Myocyte (in vitro differentiated cells): ENCODE measurements around the gene MLST8. TPM values are rescaled to one million over a fixed set of nuclear protein-coding genes. Genes with fewer than 3 reads are reported as not detected.
"Not testable (repeated sequence)": the region's sequence is repeated elsewhere in the genome, so short reads cannot be mapped to it uniquely, and the experiment has no call there.

Experiments
- DNase-seq: peaks from one replicate; pipeline ENCODE4 v3.0.0-alpha.2; 2012; ENCODE audit warnings: low read depth
- total RNA-seq: library from RNA; depleted of rRNA; stranded (reverse); fragments of >200 nt; gene quantifications from 2 replicates; pipeline ENCODE4 v1.2.3, GENCODE V29; 2014

The MLST8 gene
- total RNA-seq, 1 donor from 2014 or later, result 46.9 TPM

- DNase-seq, result no peak
These were observed 39.9 kb downstream of the MLST8 start for GRCh38 chr16:2244926-2245795.

DNA sequence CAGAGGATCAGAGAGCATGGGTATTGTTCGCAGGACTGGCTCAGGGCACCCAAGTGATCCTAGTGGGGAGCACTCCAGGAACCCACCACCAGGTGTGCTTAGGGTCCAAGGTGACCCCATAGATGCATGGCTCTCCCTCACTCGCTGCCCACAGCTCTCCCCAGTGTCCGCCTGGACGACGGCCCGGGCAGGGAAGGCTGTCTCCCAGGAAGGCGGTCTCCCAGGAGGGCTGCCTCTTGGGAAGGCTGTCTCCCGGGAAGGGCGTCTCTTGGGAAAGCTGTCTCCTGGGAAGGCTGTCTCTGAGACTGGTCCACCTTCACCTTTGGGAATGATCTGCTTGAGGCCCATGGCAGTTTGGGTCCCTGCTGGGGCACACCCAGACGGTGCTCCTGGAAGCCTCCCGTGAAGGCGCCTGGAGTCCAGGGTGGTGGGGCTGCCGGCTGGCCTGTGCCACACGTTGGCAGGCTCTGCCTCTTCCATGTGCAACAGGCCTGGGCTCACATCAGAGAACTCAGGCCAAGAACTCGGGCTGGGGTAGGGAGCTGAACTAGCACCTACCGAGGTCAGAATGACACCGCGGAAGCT, 41.1 kb downstream of the MLST8 start:
- no peak for DNase-seq

DNA sequence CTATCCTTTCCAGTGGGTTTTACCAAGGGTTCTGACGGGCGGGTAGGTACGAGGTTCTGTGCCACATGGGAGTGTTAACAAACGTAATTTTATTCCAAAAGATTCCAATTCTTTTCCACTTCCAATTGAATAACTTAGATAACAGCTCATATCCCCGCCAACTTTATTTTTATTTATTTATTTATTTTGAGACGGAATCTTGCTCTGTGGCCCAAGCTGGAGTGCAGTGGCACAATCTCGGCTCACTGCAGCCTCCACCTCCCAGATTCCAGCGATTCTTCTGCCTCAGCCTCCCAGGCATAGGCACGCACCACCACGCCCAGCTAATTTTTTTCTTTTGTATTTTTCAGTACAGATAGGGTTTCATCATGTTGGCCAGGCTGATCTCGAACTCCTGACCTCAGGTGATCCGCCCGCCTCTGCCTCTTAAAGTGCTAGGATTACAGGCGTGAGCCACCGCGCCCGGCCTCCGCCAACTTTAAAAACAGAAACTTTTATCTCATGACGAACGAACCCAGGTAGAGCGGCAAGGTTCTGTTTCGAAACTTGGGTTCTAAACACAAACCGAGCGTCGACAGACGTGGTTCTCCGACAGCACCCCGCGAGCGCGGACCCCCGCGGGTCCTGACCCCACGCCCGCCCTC, 45.5 kb downstream of the MLST8 start:
- DNase-seq, result no peak

GRCh38 chr16:2251296-2252111, 46.2 kb downstream of the MLST8 start, which contains the start of gene ECI1:
ECI1 (minus strand) TSS chr16:2251587; CDS start chr16:2251566, 21 bp downstream.
- peak; percentile 95 for DNase-seq

DNA sequence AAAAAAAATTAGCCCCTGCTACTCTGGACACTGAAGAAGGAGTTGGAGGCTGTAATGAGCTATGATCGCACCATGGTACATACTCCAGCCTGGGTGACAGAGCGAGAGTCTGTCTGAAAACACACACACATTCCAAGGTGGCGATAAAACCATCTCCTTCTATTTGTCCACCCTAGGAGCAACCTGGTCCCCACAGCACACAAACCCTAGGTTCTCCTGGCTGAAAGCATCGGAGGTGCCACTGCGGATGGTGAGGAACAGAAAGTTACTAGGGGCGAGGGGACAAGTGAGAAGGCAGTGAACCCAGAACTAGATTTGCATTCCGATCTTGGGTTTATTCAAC, 47.5 kb downstream of the MLST8 start:
- DNase-seq, result no peak

GRCh38 chr16:2253293-2253692, 48.0 kb downstream of the MLST8 start:
- DNase-seq, result no peak

- no peak for DNase-seq
These were observed 51.4 kb downstream of the MLST8 start for GRCh38 chr16:2256531-2257140.

- no peak for DNase-seq
These were observed 52.5 kb downstream of the MLST8 start for GRCh38 chr16:2257726-2258125.

DNA sequence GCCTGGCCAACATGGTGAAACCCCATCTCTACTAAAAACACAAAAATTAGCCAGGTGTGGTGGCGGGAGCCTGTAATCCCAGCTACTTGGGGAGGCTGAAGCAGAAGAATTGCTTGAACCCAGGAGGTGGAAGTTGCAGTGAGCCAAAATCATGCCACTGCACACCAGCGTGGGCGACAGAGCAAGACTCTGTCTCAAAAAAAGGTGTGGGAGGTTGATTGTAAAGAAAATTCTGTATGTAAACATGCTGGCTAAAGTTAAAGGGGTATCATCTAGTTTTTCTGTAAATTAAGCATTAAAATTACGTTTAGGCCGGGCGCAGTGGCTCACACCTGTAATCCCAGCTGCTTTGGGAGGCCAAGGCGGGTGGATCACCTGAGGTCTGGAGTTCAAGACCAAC, 53.3 kb downstream of the MLST8 start:
- not testable (repeated sequence) for DNase-seq

Other genes with a start within 250 kb of the MLST8 start
- gene NDUFB10, start 245.9 kb upstream of the MLST8 start, total RNA-seq, result 206 and 226 TPM in 2 replicates
- 1,943 and 2,126 TPM in 2 replicates for gene RPS2, start 240.6 kb upstream of the MLST8 start, total RNA-seq
- gene RNF151, start 238.6 kb upstream of the MLST8 start, total RNA-seq, result 0.24 TPM in 1 of 2 replicates, not detected in the other
- 46.8 and 66.4 TPM in 2 replicates for gene TBL3, start 233.4 kb upstream of the MLST8 start, total RNA-seq
- 1.1 and 3.1 TPM in 2 replicates for gene NOXO1, start 224.0 kb upstream of the MLST8 start, total RNA-seq
- gene GFER, start 221.3 kb upstream of the MLST8 start, total RNA-seq, result 19.9 and 22.6 TPM in 2 replicates
- gene SYNGR3, start 215.5 kb upstream of the MLST8 start, total RNA-seq, result 0.51 and 2.7 TPM in 2 replicates
- 33.5 and 50.3 TPM in 2 replicates for gene ZNF598, start 195.6 kb upstream of the MLST8 start, total RNA-seq
- gene NPW, start 185.7 kb upstream of the MLST8 start, total RNA-seq, result 0.29 and 0.83 TPM in 2 replicates
- 38.1 and 52.7 TPM in 2 replicates for gene NHERF2, start 178.6 kb upstream of the MLST8 start, total RNA-seq
- 17.3 and 25.7 TPM in 2 replicates for gene NTHL1, start 157.6 kb upstream of the MLST8 start, total RNA-seq
- gene TSC2, start 157.5 kb upstream of the MLST8 start, total RNA-seq, result 49.6 and 81.9 TPM in 2 replicates
- 180 and 198 TPM in 2 replicates for gene PKD1, start 69.6 kb upstream of the MLST8 start, total RNA-seq
- 0.91 and 1.9 TPM in 2 replicates for gene RAB26, start 56.8 kb upstream of the MLST8 start, total RNA-seq
- gene TRAF7, start 49.7 kb upstream of the MLST8 start, total RNA-seq, result 95.8 and 120 TPM in 2 replicates
- 1.0 and 1.4 TPM in 2 replicates for gene CASKIN1, start 8.8 kb upstream of the MLST8 start, total RNA-seq
- 4.3 and 7.2 TPM in 2 replicates for gene BRICD5, start 5.4 kb downstream of the MLST8 start, total RNA-seq
- gene PGP, start 9.4 kb downstream of the MLST8 start, total RNA-seq, result 47.8 and 49.0 TPM in 2 replicates
- 33.6 and 35.3 TPM in 2 replicates for gene E4F1, start 18.1 kb downstream of the MLST8 start, total RNA-seq
- 2.2 and 2.4 TPM in 2 replicates for gene DNASE1L2, start 31.0 kb downstream of the MLST8 start, total RNA-seq
- 39.6 and 46.4 TPM in 2 replicates for gene ECI1, start 46.1 kb downstream of the MLST8 start, total RNA-seq
- gene RNPS1, start 62.7 kb downstream of the MLST8 start, total RNA-seq, result 109 and 136 TPM in 2 replicates
- 7.0 and 12.1 TPM in 2 replicates for gene ABCA3, start 135.3 kb downstream of the MLST8 start, total RNA-seq
- gene CCNF, start 224.0 kb downstream of the MLST8 start, total RNA-seq, result 3.1 and 3.2 TPM in 2 replicates